Renal pelvis (tissue), 4 donors: ENCODE measurements around the gene LRMDA. TPM values are rescaled to one million over a fixed set of nuclear protein-coding genes. Genes with fewer than 3 reads are reported as not detected.

ENCODE experiments used
- DNase-seq: peaks from one replicate; pipeline ENCODE4 v3.0.0-alpha.2; 2013
- polyA plus RNA-seq, 3 donors: library from polyadenylated mRNA; unstranded; fragments of 120-200 nt; gene quantifications; one replicate each; pipeline ENCODE4 v1.2.1, GENCODE V29; 2013; ENCODE audit not compliant: insufficient read length in 3 of 3

Gene LRMDA
- polyA plus RNA-seq, 3 donors: 16.3 to 24.7 (median 22.1) TPM

DNA sequence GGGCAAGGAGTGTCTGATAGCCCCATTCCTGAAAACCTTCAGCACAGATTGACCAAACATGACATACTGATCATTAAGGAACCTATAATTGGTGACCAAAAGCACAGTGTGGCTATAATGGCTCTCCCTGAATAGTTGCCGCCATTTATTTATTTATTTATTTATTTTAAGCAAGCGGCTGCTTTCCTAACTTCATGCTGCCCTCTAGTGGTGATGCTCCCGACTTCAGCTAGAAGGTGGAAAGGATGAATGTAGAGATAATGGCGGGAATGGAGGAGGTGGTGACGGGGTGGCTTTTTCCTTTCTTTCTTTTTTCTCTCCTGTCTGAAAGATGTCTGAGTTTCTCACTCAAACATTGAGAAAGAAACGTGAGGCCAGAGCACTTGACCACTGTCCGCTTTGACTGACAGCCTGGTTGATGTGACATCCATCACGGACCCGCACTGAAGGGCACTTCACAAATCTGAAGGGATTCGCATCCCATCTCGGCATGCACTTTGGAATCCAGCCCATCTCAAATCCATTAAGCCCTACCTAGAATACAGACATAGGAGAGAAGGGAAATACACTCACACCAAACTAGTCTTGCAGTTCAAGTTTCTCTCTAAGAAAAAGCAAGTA is 1116.0 kb downstream of the LRMDA start:
- peak; percentile 84 for DNase-seq

DNA sequence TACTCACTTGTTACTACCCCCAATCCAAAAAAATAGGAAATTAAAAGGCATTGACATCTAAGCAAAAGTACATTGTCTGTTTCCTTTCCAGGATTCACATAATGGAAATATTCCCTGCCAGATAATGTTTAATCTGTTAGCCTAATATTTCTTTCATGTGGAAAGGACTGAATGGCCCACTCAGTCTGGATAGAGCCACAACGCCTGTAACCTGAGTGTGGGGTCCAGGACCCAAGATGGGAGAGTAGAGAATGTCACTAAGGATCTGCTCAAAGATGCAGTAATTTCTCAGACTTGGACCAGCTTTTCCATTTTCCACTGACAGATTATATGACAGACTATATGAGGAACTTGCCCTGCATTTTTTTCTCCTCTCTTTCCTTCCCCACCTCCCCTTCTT is 1117.3 kb downstream of the LRMDA start:
- DNase-seq: no peak

DNA sequence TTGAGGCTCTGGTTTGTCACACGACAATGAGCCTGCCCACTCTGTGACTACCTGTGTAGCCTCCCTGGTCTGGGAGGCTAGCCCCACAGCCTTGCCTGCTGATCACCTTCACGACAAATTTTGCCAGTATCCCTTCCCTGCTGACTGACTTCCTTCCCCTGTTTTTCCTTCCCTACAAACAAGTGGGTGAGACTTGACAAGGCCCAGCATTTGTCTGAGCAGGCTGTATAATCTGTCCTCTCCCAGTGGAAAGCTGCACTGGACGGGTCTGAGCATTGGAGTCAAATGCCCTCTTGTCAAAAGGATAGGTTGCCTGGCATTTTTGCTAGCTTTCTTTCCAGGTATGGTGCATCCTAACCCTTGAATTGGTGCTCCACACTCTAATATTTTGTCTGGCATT is 1117.7 kb downstream of the LRMDA start:
- DNase-seq: no peak

DNA sequence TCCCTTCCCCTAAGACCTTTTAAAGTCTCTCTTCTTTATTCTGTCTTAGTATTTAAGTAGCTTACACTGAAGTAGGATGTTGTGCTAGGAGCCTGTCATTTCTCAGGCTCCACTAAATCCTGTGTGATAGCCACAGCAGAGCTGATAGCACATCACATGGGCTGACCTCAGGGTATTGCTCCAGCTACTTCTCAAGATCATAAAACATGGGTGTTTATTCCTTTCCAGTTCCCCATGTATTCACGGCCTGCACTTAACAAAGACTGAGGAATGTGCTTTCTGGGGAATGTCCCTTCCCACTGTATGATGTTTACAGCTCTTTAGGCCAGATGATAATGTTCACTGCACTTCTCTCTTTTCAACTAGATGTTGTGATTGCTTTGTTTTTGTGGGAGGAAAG is 1119.4 kb downstream of the LRMDA start:
- DNase-seq: peak; percentile 42

DNA sequence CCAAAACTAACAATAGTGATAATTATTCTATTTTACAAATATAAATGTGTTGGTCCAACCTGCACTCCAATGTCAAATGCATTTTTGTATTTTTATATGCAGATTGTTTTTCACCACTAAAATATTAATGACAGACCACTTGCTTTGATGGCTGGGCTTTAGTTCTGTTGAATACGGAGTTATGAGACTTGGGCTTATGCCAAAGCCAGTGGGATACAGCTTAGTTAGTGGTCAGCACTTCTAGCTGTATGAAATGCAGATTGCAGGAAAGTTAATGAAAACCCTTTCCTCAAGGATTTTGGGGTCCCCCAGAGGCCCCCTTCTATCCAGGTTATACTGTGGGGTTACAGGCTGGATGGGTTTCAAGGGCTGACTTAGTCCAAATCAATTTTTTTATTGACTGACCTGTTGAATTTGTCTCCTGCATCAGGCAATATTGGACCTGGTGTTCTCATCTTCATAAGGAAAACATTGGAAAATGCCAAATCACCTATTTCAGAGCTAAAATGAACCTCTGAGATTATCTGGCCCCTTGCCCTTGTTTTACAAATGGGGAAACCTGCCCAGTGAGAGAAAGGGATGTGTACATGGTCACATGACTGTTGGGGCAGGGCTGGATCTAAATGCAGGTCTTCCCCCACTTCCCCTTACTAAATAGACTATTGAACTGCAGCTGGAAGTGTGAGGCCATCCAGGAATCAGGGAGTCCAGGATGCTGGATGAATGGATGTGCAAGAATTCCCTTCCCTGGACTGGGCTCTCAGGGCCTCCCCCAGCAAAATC is 1120.9 kb downstream of the LRMDA start:
- no peak for DNase-seq

DNA sequence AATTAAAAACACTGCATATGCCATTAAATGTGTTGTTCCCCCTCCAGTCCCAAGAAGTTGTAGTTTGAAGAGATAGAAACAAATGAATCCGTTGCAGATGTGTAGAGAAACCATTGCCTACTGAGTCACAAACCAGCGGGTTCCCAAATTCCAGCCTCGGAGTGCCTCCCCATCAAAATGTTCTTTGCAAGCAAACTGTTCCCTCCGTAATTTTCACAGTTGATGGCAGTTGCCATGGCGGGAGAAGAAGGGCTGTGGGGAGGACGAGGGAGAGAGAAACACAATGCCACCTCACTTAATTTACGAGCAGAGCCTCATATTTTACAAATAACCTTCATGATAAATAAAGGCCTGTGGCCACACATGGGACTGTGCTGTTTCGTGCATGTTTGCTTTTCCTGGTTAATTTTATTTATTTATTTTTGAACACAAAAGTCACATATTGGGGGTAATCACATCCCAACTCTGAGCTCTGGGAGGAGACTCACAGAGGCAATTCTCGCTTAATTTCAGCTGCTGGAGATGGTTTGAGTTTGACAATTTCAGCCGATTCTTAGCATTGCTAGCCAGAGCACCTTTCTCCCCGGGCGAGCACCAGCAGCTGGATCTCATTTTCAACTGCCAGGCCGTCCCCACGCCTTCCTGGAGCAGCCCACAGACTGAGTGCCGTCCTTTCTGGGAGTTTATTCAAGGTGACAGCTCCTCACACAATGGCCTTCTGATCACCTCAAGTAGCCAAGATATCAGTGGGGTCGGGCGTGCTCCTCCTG is 1122.0 kb downstream of the LRMDA start:
- peak; percentile 33 for DNase-seq

DNA sequence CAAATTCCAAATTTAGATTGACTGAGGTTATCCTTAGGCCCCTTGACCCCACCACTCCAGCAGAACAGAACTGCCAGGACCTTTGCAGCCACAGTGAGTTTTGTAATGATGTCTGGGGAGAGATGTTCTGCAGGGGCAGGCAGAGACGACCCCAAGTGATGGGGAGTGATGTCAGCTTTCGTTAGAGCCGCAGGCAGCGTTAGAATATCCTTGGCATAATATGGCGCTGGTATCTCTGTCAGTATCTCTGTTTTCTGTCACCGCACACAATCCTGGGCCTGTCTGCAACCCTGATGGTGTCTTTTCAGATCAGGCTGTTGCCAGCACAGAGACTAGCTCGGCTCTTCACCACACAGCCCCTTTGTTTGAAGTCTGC is 1122.6 kb downstream of the LRMDA start:
- DNase-seq: no peak

DNA sequence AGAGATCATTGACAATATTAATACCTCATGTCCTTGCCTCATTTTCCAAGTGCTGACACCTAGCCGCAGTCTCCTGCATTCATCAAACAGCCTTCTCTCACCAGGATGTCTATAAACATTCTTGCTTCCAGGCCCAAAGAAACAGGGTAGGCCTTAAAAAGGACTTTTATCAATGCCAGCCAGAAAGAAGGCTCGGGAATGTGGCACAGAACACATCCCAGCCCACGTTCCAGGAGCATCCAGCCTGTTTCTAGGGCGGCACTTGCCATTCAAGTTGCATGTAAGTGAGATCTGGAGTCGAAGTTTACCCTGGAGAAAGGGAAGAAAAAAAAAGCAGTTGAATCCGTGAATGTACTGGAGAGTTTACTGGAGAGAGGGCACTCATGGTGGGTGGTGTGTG is 1123.1 kb downstream of the LRMDA start:
- DNase-seq: no peak

DNA sequence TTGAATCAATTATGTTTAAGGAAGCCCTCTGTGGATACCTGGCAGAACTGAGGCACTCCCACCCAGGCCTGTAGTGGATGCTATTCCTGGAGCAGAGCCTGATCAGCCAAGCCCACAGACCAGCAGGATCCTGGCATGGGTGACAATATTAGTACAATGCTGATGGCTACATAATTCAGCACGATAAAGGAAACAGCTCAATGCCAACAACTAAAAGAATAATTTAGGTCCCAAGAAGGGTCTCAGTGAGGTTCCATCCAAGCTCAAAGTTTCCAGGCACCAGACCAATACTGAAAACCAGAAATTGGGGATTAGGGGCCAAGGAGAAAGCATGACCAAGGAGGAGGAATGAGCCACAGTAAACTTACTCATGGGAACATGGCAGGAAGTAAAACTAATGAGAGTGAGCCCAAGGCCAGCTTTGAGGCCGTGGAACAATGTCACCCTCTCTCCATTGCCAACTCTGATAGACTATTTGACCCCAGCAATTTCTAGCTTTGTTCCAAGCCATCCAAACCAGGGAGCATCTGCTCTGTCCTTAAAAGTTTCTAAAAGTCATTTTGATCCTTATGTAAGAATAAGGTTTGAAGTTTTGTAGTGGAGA is 1123.7 kb downstream of the LRMDA start:
- no peak for DNase-seq

DNA sequence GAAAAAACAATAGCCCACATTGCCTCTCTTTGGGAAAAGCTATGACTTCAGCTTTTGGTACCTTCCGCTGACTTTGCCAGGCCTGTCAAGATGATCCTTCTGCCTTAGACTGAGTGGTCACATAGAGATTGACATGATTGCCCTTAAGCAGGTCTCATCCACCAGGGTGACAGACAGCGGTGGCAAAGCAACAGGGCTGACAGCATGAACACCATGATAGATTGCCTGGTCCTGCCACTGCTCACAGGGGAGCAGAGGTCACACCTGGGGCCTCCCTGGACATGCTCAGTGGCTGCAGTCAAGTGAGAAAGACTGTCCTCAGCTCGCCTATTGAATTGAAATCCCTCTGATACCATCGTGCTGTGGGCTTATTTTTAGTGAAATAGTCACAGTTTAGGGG is 1125.9 kb downstream of the LRMDA start:
- DNase-seq: no peak

DNA sequence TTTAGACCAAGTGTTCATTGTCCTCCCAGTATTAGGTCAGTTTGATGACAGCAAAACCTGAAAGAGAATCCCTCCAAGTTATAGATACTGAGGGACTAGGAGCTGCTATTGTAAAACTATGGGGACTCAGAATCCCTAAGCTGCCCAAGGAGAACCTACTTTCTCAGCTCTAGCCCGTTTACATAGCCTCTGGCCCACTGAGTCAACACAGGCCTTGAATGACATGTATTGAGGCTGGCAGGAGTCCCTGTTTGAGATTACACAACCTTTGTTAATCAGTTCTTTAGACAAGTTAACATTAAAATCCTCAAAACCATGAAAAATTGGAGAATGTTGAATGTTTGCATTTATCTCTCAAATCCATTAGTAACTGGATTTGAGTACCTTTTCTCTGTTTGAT is 1127.2 kb downstream of the LRMDA start:
- no peak for DNase-seq

DNA sequence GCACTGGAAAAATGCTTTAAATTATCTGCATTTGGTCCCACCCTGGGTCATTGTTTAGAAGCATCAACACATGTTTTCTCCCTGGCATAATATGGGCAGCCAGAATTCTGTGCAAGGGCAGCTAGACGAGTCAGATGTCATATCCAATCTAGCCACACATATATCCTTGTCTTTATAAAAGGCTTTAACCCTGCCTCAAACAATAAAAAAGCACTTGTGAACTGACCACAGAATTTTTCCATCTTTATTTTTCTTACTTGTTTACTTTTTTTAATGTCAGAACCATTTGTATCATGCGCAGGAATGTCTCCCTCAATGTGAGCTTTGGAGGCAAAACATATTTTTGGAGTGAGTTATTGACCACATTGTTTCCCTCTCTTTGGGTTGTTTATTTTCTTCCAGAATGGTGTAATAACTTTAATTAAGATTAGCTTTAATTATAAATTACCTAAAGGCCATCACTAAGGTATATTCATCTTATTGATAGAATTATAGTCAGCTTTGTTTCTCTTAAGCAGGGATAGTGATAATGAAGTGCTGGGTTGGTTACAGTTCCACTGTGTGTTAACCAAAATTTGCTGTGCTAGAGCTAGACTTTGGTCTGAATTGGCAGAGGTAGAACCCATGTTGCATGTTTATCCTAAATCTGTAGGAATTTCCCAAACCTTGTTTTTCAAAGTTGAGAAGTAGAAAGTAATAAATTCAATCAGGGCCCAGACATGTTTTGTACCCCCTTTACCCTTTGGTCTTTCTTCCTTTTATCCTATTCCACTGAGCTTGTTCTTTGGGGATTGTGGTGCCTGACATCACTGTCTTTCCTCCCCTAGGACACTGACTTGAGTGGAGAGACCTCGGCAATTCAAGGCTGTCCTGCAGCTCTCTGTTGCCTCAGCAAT is 1127.8 kb downstream of the LRMDA start:
- DNase-seq: no peak

DNA sequence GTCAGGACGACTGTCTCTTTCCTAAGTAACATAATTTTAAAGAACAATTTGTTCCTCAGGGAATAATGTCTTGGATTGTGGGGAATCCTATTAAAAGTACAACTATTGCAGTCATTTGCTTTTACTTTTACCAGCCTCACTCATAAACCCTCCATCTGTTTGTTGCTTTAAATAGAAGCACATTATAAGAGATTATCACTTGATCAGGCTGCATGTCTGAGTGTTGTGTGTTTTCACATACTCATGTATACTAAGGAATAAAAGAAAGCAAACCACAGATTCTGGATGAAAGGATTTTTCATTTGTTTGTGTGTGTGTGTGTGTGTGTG is 1128.4 kb downstream of the LRMDA start:
- no peak for DNase-seq

DNA sequence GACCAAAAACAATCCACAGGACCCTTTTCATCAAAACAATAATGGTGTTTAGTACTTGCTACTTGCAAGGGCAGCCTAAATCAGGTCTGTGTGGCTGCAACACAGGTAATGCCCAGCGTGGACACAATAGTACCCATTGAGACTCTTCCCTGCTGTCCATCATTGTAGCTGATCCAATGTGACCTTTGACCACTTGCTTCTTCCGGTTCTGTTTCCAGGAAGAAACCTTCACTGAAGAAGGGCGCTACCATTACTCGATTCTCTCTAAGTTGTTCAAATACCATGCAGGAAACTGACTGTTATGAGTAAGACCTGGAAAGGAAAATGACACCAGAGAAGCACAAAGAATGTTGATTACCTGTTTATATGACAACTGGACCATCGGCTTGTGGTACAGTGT is 1128.9 kb downstream of the LRMDA start:
- no peak for DNase-seq

DNA sequence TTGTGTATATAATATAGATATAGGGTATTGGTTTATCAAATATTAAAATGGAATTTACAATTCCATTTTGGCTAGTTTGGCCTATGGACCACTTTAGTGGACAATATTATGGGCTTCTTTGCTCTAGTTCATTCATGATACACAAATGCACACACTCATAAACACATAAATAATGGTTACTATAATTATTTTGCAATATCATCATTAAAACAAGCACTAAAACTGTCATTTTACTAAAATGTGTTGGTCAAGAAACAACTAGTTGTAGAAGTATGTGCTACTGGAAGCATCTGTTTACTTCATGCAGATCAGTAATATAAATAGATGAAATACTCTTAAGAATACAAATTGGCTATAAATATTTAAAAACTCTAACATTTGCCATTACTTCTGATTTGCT is 1131.9 kb downstream of the LRMDA start:
- DNase-seq: no peak

DNA sequence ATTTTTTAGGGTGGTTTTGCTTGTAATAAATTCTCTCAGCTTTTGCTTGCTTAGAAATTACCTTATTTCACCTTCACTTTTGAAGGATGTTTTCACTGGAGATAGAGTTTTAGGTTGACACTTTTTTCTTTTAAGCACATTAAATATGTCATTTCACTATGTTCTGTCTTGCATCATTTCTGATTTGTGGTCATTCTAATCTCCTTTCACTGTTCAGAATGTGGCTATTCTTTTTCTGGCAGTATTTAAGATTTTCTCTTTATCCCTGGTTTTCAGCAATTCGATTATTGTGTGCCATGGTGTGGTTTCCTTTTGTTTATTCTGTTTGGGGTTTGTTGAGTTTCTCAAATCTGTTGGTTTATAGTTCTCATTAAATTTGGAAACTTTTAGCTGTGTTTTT is 1140.6 kb downstream of the LRMDA start:
- DNase-seq: no peak

DNA sequence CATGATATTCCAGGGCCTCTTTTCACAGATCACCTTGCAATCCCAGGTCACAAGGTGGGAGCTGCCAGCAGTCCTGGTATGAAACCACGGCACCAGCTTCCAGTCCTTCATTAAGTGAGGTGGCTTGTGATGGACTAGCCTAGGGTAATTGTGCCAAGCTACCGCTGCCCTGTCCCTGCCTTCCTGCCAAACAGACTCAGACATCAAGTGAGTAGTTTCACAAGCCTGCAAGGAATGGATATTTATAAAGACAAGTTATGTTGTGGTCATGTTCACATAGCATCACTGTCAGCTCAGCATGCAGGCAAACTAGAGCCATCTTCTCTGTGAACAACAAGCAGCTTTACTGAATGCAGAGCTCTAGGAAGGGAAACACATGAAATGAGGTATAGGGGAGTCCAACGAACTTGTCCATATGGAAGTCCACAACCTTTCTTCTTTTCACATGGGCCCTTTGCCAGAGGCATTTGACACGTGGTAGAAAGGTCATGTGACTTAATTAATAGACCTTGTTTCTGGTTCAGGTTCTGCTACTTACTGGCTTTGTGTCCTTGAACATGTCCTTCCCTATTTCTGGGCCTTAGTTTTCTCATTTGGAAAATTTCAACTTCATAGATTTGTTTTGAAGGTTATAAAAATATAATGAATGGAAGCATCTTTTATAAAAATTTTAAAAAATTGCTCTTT is 1145.0 kb downstream of the LRMDA start:
- no peak for DNase-seq

DNA sequence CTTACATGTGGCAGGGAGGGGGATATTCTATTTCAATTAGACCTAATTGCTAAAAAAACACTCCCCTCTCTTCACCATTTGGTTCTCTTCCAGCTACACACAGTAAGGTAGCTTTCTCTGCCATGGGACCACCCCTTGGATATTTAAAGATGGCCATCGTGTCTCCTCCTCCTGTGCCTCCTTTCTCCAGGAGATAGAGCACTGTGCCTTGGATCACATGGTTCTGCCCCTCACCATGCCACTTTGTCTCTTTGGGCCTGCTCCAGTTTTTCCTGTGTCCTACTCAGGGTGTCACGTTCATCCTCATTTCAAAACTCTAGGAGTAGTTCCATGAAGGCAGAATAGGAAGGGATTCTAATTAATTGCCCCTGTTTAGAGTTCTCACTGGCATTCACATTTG is 1146.0 kb downstream of the LRMDA start:
- no peak for DNase-seq

DNA sequence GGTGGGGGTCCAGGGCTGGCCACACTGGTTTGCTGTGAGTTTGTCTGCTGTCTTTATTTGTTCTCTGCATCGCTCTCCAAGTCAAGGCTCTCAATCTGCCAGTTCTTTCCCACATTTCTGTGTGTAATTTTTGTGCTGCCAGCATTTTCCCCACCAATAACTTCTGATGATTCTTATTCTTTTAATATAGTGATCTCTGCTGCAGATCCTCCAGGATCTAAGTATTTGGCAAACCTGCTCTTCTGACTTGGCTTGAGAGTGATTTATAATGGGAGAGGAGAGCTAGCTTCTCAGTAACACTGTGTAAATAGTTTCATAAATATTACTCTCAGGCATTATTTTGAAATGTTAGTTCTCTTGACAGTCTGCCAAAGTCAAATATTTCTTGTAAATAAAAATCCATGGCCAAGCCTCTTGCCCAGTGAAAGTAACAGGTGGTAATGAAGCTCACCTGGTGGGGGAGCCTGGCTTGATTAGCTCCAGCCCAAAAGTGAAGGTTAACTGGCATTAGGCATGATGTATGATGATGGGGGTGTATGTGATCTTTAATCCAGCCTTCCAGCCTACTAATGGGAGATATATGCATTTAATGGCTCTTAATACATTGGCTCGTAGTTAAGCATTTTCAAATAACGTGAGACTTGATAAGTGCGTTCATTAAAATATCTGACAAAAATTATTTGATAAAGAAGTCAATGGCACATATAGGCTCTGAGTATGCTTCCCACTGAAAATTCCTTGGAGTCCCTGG is 1150.3 kb downstream of the LRMDA start:
- no peak for DNase-seq

DNA sequence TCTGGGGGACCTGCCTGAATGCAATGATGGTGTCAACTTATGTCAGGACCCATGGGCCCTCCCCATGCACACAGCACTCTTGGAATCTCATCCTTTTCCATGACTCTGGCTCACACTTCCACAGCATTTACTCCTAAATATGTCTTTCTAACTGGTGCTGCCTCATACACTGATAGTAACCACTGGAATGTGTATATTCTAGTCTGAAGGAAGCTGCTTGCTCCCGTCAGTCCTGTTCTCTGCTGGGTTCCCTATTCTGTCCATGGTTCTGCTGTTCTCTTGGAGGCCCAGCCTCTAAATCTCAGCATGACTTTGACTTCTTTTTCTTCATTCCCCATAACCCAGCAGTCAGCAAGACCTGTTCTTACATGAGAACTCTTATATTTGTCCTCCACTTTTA is 1151.1 kb downstream of the LRMDA start:
- no peak for DNase-seq
